Measurements from ENCODE around the gene GGCT. TPM values are rescaled to one million over a fixed set of nuclear protein-coding genes. Genes with fewer than 3 reads are reported as not detected.

GGCT gene
- total RNA-seq, 4 donors from 2014 or later = 24.1 to 47.0 (median 30.1) TPM

GRCh38 chr7:30479202-30480120, 25.2 kb downstream of the GGCT start:
- H3K4me1 ChIP-seq = peaks cover 41 to 45% of the 10 kb centered on the region in 2 donors
- H3K4me3 ChIP-seq (replicated peaks in 1 of 3) = peak overlapping the region in 2 of 3 donors; percentile 47 to 68
- intact Hi-C loops (cut with DNase I) = no loop called here
- WGBS, 2 donors = 88 to 90% methylated on average over 14 of the region's 14 CpGs
- H3K27me3 ChIP-seq = no peaks in the 10 kb centered on the region
- peak overlapping the region; percentile 89 to 94 (median 91) for H3K27ac ChIP-seq
- no peaks in the 10 kb centered on the region for H3K36me3 ChIP-seq
- DNase-seq = no peak
- H3K9me3 ChIP-seq = no peaks in the 10 kb centered on the region
- TF ChIP-seq POLR2A (IDR thresholded peaks at IDR 0.05) (no peak), CTCF (IDR thresholded peaks at IDR 0.05) (no peak)

- H3K27ac ChIP-seq = peak within 1 kb of the TSS; percentile 89 to 94 (median 91)
- H3K27me3 ChIP-seq = no peaks in the 10 kb centered on the region
- TF ChIP-seq CTCF (IDR thresholded peaks at IDR 0.05) (peak in 1 of 6 experiments; percentile 13), POLR2A (IDR thresholded peaks at IDR 0.05) (peak in 1 of 2 donors; percentile 77)
- DNase-seq = peak; percentile 76 to 77
- H3K4me1 ChIP-seq = peaks cover 49 to 54% of the 10 kb centered on the region in 2 donors
- H3K9me3 ChIP-seq = no peaks in the 10 kb centered on the region
- no peaks in the 10 kb centered on the region for H3K36me3 ChIP-seq
- intact Hi-C loops (cut with DNase I) = no loop called here
- peak within 1 kb of the TSS; percentile 29 to 68 (median 47) for H3K4me3 ChIP-seq (replicated peaks in 1 of 3)
- 4 to 5% methylated on average over 31 to 35 of the region's 77 CpGs for WGBS, 2 donors
Measured at GRCh38 chr7:30478349-30479201, 26.1 kb downstream of the GGCT start, which contains the start of gene NOD1. TSS of gene NOD1 (minus strand) at chr7:30478784. CDS start at chr7:30456921, 21,863 bp downstream.

- no peak for TF ChIP-seq CTCF (IDR thresholded peaks at IDR 0.05)
- no peak for TF ChIP-seq POLR2A (IDR thresholded peaks at IDR 0.05)
- Histone ChIP-seq H3K27ac (peak overlapping the region; percentile 52 to 94 (median 91)), H3K9me3 (no peaks in the 10 kb centered on the region), H3K4me3 (replicated peaks in 1 of 3) (peak overlapping the region in 1 of 3 donors; percentile 47), H3K36me3 (no peaks in the 10 kb centered on the region), H3K27me3 (no peaks in the 10 kb centered on the region), H3K4me1 (peaks cover 69 to 74% of the 10 kb centered on the region in 2 donors)
- DNase-seq = peak; percentile 38 to 53
- intact Hi-C loops (cut with DNase I) = no loop called here
- 73 to 79% methylated on average over 10 of the region's 10 CpGs for WGBS, 2 donors
Measured at GRCh38 chr7:30476459-30477145, 28.0 kb downstream of the GGCT start.

- intact Hi-C loops (cut with DNase I) = no loop called here
- H3K27me3 ChIP-seq = no peaks in the 10 kb centered on the region
- TF ChIP-seq CTCF (IDR thresholded peaks at IDR 0.05) = peak in 1 of 6 experiments; percentile 12
- TF ChIP-seq POLR2A (IDR thresholded peaks at IDR 0.05) = peak in 1 of 2 donors; percentile 53
- H3K27ac ChIP-seq = peak overlapping the region; percentile 52 to 94 (median 91)
- no peaks in the 10 kb centered on the region for H3K9me3 ChIP-seq
- H3K4me3 ChIP-seq (replicated peaks in 1 of 3) = no peak overlapping the region
- H3K36me3 ChIP-seq = no peaks in the 10 kb centered on the region
- peak; percentile 62 to 67 for DNase-seq
- 19 to 33% methylated on average over 6 of the region's 6 CpGs for WGBS, 2 donors
- peaks cover 76 to 82% of the 10 kb centered on the region in 2 donors for H3K4me1 ChIP-seq
Measured at GRCh38 chr7:30475580-30475979, 29.0 kb downstream of the GGCT start.
